ENCODE data around the gene EVPL.
"Not testable (repeated sequence)": the region's sequence is repeated elsewhere in the genome, so short reads cannot be mapped to it uniquely, and the experiment has no call there.

Gene EVPL

GRCh38 chr17:75995385-75995925, 31.7 kb downstream of the EVPL start:
- DNase-seq = no peak

DNA sequence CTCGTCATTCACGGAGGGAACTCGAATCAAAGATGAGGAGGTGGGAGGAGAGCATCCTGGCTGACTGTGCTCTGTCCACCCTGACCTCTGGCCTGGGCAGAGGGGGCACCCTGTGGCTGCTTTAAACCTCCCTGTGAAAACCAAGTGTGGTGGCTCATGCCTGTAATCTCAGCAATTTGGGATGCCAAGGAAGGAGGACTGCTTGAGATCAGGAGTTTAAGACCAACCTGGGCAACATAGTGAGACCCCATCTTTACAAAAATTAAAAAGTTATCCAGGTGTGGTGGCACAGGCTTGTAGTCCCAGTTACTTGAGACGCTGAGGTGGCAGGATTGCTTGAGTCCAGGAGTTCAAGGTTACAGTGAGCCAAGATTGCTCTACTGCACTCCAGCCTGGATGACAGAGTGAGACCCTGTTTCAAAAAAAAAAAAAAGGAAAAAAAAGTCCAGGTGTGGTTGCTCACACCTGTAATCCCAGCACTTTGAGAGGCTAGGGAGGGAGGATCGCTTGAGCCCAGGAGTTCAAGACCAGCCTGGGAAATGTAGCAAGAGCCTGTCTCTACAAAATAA, 32.2 kb downstream of the EVPL start:
- DNase-seq = no peak

GRCh38 chr17:75991396-75991795, 35.7 kb downstream of the EVPL start:
- DNase-seq = no peak

DNA sequence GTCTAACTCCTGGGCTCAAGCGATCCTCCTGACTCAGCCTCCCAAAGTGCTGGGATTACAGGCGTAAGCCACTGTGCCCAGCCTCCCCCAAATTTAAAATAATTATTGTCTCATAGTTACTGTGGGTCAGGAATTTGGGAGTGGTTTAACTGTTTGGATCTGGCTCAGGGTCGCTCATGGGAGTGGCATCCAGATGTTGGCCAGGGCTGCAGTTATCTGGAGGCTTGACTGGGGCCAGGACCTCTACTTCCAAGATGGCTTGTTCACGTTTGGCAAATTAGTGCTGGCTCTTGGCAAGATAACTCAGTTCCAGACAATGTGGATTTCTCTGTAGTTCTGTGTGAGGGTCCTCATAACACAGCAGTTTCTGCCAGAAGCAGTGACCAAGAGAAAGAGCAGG, 40.1 kb downstream of the EVPL start:
- DNase-seq = no peak

GRCh38 chr17:75985986-75986385, 41.1 kb downstream of the EVPL start:
- DNase-seq = no peak

- no peak for DNase-seq
Observed at GRCh38 chr17:75983501-75984181, 43.5 kb downstream of the EVPL start.

- DNase-seq = no peak
Observed at GRCh38 chr17:75981019-75981615, 46.0 kb downstream of the EVPL start.

DNA sequence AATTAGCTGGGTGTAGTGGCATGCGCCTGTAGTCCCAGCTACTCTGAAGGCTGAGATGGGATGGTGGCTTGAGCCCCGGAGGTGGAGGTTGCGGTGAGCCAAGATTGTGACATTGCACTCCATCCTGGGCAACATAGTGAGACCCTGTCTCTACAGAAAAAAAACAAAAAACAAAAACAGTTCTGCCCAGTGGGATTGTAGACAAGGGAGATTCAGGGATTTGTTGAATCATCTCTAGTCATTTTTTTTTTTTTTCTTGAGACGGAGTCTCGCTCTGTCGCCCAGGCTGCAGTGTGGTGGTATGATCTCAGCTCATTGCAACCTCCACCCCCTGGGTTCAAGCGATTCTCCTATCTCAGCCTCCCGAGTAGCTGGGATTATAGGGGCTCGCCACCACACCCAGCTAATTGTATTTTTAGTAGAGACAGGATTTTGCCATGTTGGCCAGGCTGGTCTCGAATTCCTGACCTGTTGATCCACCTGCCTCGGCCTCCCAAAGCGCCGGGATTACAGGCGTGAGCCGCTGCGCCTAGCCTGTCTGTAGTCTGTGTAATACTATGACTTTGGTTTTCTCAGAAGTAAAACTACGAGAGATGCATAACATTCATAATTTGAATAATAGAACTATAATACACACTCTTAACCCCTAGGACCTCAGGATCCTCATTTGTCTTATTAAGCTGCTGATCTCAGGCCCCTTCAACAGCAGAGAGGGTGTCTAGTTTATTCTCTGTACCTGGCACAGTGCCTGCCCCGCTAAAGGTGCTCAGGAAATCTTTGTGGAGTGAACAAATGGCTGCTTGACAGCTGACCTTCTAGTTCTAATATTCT, 46.7 kb downstream of the EVPL start:
- DNase-seq = no peak

- no peak for DNase-seq
Observed at GRCh38 chr17:75979705-75980187, 47.4 kb downstream of the EVPL start.

DNA sequence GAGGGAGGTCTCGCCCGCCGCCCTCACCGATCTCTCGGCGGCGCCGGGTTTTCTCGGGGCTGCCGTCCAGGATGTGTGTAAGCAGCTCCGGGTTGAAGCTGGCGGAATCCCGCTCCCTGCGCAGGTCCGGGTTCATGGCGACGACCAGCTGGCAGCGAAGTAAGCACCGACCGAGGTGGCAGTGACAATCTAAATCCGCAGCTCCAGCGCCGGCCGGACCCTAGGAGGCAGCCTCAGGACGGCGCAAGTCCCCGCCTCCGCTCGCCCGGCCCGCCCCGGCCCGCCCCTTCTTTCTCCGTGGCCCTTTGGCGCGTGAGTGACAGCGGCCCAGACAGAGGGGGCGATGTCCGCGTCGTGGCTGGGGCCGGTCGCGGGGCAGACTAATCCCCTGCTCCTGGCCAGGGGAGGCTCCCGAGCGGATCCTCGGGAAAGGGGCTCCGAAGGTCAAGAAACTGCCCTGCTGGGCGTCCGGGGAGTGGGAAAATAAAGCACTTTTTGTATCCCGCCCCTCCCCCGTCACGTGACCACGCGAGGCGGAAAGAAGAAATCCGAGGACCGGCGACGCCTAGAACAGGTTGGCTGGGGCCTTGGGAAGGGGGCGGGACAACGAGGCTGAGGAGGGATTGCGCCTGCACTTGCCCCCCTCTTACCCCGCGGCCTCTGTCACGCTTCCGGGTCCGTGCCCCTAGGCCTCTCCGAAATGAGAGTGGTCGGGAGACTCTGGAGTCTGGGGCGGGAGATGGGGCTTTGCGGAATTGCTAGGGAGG, 48.0 kb downstream of the EVPL start, which contains the start of the genes ACOX1 and TEN1:
TSS of gene ACOX1 (minus strand) at position 229 of the 767 bp plus-strand sequence. CDS start at position 136, 93 bp downstream.
TSS of gene TEN1 (plus strand) at position 303 of the 767 bp plus-strand sequence. CDS start 6,953 bp downstream, outside the sequence.
- peak; percentile 91 for DNase-seq

- DNase-seq = no peak
Observed at GRCh38 chr17:75976175-75976848, 50.8 kb downstream of the EVPL start.

DNA sequence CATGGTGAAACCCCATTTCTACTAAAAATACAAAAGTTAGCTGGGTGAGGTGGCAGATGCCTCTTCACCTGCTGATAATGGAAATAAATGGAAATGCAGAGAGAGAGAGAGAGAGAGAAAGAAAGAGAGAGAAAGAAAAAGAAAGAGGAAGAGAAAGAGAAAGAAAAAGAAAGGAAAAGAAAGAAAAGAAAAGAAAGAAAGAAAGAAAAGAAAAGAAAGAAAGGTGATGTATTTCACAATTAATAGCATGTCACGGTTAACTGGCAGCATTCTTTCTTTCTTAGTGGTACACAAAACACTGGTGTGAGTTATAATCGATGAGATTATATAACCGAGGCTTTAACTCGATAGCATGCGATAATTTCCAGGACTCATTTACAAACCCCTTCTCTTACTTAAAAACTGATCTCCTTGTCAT, 51.3 kb downstream of the EVPL start:
- DNase-seq = no peak

- DNase-seq = not testable (repeated sequence)
Observed at GRCh38 chr17:75975187-75975586, 51.9 kb downstream of the EVPL start.

DNA sequence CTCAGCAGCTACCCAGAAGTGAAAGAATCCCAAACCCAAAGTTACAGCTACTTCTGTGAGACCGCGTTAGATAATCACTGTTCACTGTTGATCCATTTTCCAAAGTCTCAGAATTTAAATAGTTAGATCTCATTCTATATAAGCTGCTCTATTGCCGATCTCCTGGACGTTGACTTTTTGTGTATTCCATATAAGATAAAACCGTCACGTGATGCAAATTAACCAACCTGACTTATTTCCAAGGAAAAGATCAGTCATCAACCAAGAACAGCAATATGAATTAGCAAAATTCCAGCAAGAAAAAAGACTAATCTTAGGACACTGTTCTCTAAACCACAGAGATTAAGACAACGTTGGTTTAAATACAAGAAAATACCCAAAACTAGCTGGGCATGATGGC, 56.5 kb downstream of the EVPL start:
- no peak for DNase-seq

- no peak for DNase-seq
Observed at GRCh38 chr17:75970011-75970523, 57.0 kb downstream of the EVPL start.

GRCh38 chr17:75969044-75969443, 58.1 kb downstream of the EVPL start:
- not testable (repeated sequence) for DNase-seq

- no peak for DNase-seq
Observed at GRCh38 chr17:75965468-75965867, 61.6 kb downstream of the EVPL start.

DNA sequence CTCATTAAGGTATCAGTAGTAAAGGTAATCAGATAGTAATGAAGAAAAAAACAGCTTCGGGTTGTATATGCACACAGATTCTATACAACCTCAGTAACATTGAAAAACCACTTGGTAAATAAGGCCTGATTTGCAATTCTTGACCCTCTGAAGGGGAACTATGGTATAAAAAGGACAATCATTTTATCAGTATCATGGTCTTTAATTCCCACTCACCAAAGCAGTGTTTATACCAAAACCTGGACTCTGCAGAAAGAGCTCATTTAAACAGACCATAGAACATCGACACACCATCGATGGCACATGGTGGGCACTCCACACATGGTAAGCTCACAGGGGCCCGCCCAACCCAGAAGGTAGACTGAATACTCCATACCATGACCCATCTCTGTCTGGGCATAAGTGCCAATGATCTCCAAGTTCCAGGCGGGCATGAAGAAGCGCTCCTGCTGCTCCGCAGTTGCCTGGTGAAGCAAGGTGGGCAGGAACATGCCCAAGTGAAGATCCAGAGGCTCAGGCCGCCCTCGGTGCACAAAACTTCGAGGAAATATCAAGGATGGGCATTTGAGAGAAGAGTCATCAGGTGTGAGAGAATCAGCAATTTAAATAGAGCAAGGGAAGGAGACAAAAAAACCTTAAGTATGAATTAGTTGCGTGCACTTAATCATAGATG, 67.1 kb downstream of the EVPL start:
- no peak for DNase-seq

DNA sequence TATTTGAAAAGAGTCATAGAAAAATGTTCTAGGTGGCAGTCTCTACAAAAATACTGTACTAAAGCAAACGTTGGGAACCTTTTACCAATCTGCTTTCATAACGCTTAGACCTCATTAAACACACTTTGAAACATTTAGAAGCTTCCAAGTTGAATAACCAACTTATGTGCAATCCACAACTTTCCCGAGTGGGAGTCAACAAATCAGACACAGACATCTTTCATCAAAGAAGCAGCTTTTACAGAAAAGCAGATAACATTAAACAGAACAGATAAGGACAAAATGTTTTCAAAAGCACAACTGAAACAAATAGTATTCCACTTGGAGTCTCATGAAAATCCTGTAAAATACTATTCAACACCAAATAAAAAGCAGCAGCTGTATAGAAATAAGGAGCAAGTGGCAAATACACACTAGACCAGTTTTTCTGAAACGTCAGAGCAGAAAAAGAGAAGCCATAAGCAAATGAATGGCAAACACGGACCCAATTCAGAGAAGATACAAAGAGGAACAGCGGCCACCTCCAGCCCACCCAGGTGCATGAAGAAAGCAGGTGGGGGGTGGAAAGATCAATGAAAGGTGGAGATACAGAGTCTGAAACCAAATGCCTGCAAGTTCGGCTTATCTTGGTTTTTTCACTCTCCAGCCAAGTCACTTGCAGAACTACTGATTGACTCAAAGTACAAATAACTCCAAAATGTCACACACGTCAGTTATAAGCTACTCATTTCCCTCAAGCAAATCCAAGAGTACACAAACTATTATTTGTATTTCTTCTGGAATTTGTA, 67.9 kb downstream of the EVPL start:
- no peak for DNase-seq
